Measurements from ENCODE around the gene TBC1D17.

The TBC1D17 gene

DNA sequence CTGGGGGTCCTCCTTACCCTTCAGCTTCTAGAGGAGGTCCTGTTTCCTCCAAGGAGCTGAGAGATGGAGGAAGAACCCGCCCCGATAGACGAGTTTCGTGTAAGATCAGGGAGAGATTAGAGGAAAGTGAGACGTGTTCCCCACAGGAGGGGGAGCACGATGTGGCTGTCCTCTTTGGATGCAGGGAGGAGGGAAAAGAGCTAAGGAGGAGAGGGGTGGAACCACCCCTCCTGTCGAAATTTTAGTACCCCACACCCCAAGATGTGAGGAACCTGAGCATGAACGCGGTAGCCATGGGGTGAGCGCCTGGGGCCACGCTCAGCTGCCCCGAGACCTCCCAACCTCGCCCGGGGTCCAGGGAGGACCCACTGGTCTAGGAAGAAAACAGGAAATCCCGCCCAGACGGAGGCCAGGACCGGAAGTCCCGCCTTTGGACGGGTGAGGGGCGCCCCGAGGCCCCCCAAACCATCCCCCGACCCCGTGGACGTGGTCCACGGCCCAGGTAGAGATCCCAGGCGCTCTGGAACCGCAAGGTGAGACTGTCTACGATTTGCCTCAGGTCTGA lies 1.6 kb upstream of the TBC1D17 start:
- peak in 2 of 3 donors; percentile 27 to 41 for DNase-seq (ENCODE audit: low read depth in 3 of 3, low spot score in 1 of 3)

- peak; percentile 94 to 96 (median 95) for DNase-seq (ENCODE audit: low read depth in 3 of 3, low spot score in 1 of 3)
These were observed 981 bp upstream of the TBC1D17 start for GRCh38 chr19:49876422-49877019.

DNA sequence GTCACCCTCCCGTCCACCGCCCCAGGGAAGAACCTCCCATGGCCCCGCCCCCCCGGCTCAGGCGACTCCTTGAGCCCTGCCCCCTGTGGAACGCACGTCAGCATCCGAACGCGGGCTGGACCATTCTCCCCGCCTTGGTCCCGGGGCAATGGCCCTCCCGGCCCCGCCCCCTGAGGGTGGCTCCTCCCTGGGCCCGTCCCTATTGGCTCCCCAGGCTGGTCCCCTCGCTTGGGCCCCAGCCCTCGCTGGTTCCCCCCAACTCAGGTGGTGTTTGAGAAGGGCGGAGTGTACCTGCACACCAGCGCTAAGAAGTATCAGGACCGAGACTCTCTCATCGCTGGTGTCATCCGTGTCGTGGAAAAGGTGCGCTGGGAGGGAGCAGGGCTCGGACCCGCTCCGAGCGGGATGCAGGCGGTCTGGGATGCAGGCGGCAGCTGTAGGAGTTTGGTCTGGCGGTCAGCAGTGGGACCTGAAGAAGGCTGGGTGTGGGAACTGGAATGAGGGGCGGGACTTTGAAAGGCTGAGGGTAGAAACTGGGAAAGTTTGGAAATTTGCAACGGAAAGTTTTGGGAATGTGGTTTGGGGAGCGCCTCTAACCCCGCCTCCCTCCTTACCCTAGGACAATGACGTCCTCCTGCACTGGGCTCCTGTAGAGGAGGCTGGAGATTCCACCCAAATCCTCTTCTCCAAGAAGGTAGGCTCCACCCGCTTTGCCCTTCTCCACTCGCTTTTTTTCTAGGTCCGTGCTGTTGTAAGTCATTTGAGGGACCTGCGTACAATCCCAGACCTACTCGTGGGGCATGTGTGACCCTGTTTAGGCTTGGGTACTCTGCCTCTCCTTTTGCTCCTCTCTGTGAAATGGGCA lies 609 bp downstream of the TBC1D17 start:
- DNase-seq (ENCODE audit: low read depth in 3 of 3, low spot score in 1 of 3) = peak; percentile 90 to 98 (median 94)

- no peak for DNase-seq (ENCODE audit: low read depth in 3 of 3, low spot score in 1 of 3)
These were observed 1.2 kb downstream of the TBC1D17 start for GRCh38 chr19:49878744-49879070.

GRCh38 chr19:49879243-49879963 lies 1.9 kb downstream of the TBC1D17 start:
- DNase-seq (ENCODE audit: low read depth in 3 of 3, low spot score in 1 of 3) = no peak

GRCh38 chr19:49880162-49880869 lies 2.8 kb downstream of the TBC1D17 start:
- DNase-seq (ENCODE audit: low read depth in 3 of 3, low spot score in 1 of 3) = no peak

GRCh38 chr19:49881186-49881585 lies 3.7 kb downstream of the TBC1D17 start:
- DNase-seq (ENCODE audit: low read depth in 3 of 3, low spot score in 1 of 3) = no peak

DNA sequence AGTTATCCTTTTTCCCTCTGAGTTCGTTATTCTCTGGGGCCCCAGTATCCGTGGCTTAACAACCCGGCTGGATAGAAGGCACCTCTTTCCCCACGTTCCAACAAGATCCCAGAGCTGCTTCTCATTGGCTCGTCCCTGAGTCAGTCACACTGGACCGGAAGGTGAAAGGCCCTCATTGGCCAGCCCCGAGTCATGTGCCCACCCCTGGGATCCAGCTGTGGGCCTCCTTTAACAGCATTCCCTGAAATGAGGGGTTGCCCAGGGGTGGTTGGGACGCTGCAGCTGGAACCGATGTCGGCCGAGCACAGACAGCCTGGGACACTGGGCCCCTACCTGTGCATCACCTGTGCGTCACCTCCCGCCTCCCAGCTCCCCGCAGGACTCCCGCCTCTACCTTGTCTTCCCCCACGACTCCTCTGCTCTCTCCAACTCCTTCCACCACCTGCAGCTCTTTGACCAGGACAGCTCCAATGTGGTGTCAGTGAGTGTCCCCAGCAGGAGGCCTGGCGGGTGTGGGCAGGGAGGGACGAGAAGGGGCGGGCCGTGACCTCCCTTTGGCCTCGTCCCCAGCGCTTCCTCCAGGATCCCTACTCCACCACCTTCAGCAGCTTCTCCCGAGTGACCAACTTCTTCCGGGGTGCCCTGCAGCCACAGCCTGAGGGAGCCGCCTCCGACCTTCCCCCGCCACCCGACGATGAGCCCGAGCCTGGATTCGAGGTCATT lies 4.3 kb downstream of the TBC1D17 start:
- no peak for DNase-seq (ENCODE audit: low read depth in 3 of 3, low spot score in 1 of 3)

DNA sequence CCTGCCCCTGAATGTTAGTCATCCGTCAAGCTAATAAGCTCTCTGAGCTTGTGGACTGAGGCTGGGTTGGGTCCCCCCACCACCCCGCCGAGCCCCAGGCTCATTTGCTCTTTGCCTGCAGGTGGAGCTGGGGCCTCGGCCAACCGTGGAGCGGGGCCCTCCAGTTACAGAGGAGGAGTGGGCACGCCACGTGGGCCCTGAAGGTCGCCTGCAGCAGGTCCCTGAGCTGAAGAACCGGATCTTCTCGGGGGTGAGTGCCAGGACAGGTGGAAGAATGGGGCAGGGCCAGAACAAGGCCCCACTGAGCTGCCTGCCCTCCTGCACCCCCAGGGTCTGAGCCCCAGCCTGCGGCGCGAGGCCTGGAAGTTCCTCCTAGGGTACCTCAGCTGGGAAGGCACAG lies 5.1 kb downstream of the TBC1D17 start:
- DNase-seq (ENCODE audit: low read depth in 3 of 3, low spot score in 1 of 3) = no peak

- no peak for DNase-seq (ENCODE audit: low read depth in 3 of 3, low spot score in 1 of 3)
These were observed 5.6 kb downstream of the TBC1D17 start for GRCh38 chr19:49883094-49883493.

GRCh38 chr19:49884109-49884508 lies 6.6 kb downstream of the TBC1D17 start:
- DNase-seq (ENCODE audit: low read depth in 3 of 3, low spot score in 1 of 3) = no peak

DNA sequence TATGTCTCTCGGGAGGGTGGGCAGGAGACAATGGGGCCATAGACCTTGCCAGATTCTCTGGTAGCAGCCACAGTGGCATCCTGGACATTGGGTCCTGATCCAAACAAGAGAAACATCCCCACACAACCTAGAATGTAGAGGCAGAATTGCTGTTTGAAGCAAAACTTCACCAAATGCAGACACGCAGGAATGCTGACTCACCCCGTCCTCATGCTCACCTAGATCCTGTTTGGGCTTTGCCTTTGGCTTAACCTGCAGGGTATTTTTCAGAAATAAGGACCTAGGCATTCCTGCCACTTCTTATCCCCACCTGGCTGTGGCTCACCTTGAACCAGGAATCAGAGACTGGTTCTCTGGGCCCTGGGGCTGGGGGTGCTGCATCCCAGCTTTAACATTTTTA lies 7.3 kb downstream of the TBC1D17 start:
- no peak for DNase-seq (ENCODE audit: low read depth in 3 of 3, low spot score in 1 of 3)

DNA sequence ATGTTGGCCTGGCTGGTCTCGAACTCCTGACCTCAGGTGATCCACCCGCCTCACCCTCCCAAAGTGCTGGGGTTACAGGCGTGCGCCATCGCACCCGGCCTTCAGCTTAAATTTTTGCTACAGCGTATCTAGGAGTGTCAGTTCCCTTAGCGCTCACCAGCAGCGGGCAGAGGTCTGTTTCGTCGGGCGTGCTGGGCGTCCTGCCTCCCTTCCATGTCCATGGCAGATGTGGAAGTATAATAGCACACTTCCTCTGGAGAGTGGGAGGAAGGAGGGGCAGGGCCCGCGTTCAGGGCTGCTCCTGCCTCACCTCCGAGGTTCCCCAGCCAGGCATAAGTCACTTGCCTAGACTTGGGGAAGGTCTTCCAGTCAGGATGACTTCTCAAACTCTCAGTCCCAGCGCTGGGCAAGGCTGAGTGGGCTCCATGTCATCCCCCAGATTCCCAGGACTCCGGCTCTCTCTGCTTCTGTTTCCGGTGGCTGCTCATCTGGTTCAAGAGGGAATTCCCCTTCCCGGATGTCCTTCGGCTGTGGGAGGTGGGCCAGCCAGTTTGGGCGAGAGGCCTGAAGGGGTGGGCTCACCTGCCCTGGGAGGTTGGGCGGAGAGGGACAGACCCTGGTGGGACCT lies 9.6 kb downstream of the TBC1D17 start:
- no peak for DNase-seq (ENCODE audit: low read depth in 3 of 3, low spot score in 1 of 3)

DNA sequence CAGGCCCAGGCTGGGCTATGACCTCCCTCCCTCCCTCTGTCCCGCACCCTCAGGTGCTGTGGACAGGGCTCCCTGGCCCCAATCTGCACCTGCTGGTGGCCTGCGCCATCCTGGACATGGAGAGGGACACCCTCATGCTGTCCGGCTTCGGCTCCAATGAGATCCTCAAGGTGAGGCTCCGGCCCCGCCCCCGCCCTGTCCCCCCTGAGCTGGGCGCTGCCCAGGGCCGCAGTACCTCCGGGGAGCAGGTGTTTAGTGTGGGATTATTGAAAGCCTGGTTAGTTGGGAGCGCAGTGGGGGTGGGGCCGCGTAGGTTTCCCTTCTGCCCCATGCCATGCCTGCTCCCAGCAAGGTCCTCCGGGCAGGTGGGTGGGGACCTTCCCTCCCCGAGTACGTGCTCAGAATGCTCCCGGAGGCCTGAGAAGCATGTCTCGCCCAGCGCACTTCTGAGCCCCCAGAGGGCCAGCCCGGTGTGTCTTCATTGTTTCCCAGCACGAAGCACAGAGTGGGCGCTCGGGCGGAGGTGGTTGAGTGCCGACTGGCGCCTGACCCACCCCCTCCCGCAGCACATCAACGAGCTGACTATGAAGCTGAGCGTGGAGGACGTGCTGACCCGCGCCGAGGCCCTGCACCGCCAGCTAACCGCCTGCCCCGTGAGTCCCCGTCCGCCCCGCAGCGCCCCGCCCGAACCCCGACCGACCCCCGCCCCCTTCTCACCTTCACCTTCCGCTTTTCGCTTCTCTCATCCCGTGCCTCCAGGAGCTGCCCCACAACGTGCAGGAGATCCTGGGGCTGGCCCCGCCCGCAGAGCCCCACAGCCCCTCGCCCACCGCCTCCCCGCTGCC lies 10.4 kb downstream of the TBC1D17 start:
- no peak for DNase-seq (ENCODE audit: low read depth in 3 of 3, low spot score in 1 of 3)

GRCh38 chr19:49888510-49888824 lies 11.0 kb downstream of the TBC1D17 start:
- DNase-seq (ENCODE audit: low read depth in 3 of 3, low spot score in 1 of 3) = no peak

DNA sequence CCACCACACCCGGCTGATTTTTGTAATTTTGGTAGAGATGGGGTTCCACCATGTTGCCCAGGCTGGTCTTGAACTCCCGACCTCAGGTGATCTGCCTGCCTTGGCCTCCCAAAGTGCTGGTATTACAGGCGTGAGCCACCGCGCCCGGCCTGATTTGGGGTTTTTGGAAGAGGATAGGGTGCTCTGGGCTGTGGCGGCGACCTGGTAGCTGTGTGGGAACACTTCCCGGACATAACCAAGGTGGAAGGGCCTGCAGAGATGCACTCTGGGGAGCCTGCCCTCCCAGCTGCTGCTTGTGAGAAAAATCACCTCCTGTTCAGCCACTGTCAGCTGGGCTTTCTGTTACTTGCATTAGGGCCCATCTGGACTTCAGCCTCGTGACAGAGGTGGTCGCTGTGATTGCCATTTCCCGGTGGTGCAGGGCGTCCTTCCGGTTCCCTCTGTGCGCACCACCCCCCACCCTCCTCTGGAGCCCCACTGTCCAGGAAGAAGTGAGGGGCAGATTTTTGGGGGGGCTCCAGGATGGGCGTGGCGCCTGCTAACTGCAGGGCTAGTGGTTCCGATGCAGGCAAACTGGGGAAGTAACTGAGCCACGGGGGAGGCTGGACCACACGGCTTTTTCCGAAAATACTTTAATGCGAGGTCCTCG lies 11.7 kb downstream of the TBC1D17 start:
- DNase-seq (ENCODE audit: low read depth in 3 of 3, low spot score in 1 of 3) = no peak

DNA sequence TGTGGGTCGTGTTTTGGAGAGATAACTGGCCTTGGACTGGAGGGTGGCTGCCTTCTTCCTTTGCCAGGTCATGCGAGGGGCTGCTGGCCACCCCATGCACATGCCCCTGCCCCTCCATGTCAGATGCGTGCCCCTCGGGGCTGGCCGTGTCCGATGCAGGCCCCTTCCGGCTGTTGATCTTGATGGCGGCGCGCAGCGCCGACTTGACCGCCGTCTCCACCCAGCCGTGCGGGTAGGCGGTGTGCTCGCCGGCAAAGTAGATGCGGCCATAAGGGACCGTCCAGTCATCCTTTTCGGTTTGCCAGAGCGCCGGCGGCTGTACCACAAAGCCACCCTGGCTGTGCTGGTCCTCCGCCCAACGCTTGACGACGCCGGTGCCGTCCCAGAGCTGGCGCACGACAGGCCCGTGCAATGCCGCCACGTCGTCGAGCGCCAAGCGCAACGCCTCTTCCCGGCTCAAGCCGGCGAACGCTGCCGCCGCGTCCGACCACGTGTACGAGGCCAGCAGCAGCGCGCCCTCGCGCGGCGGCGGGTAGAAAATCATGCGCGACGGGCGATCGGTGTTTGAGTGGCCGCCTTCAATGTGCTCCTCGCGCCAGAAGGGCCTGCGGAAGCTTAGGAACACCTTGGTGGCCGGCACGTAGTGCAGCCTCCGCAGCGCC lies 12.3 kb downstream of the TBC1D17 start:
- peak in 2 of 3 donors; percentile 55 to 64 for DNase-seq (ENCODE audit: low read depth in 3 of 3, low spot score in 1 of 3)
